ENCODE results near the gene CD27. TPM values are rescaled to one million over a fixed set of nuclear protein-coding genes. Genes with fewer than 3 reads are reported as not detected.

CD27 gene
- total RNA-seq, 4 donors from 2014 or later = 0.44 to 0.63 TPM; not detected in 2

DNA sequence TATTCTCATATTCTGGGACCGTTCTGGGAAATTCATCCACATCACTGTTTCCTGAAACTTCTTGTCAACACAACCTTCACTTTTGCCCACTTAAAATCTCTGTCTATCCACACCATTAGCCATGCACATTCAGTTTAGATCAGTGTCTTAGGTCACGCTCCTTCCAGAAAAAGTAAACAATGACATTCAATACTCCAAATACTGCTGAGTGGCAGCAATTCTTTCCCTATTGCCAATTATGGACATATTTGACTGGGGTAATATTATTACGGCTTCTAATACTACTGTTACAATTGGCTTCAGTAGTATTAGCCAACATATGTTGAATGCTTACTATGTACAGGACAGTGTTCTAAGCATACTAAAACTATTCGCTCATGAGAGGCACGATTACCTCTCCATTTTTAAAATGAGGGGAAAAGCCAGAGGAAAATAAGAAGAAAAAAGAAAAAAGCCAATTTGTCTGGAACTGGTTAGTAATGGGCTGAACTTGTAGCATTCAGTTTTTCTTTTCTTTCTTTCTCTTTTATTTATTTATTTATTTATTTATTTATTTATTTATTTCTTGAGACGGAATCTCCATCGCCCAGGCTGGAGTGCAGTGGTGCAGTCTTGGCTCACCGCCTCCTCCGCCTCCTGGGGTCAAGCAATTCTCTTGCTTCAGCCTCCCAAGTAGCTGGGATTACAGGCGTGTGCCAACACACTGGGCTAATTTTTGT, 37.4 kb upstream of the CD27 start:
- no peak for TF ChIP-seq EP300 (IDR thresholded peaks at IDR 0.05)
- TF ChIP-seq, protein P1, sequence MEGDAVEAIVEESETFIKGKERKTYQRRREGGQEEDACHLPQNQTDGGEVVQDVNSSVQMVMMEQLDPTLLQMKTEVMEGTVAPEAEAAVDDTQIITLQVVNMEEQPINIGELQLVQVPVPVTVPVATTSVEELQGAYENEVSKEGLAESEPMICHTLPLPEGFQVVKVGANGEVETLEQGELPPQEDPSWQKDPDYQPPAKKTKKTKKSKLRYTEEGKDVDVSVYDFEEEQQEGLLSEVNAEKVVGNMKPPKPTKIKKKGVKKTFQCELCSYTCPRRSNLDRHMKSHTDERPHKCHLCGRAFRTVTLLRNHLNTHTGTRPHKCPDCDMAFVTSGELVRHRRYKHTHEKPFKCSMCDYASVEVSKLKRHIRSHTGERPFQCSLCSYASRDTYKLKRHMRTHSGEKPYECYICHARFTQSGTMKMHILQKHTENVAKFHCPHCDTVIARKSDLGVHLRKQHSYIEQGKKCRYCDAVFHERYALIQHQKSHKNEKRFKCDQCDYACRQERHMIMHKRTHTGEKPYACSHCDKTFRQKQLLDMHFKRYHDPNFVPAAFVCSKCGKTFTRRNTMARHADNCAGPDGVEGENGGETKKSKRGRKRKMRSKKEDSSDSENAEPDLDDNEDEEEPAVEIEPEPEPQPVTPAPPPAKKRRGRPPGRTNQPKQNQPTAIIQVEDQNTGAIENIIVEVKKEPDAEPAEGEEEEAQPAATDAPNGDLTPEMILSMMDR (IDR thresholded peaks at IDR 0.05) = no peak
- TF ChIP-seq POLR2A (IDR thresholded peaks at IDR 0.05) = no peak
- no peak for DNase-seq (ENCODE audit: low spot score in 2 of 2)
- Histone ChIP-seq H3K9me3 (no peaks in the 10 kb centered on the region), H3K36me3 (peaks cover 0 to 12% (median 0%) of the 10 kb centered on the region in 3 donors), H3K27ac (no peak overlapping the region), H3K4me3 (no peak overlapping the region), H3K27me3 (no peaks in the 10 kb centered on the region), H3K4me1 (no peaks in the 10 kb centered on the region)
- WGBS, 2 donors = 90 to 91% methylated on average over 10 of the region's 10 CpGs

DNA sequence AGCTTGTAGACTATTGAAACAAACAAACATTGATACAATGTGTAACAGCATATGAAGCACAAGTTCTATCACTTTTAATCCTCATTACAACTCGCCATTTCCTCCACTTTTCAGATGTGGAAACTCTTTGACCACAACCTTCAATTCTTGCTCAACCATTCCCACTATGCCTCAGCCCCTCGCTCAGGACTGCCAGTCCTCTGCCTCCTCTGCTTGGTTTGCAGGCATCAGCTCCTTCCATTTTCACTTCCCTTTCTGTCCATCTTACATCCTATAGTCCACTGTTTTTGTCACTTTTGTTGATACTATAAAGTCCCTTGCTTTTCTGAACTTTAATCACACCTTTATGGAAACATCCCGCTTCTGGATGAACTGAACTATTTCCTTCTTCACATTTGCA, 28.2 kb upstream of the CD27 start:
- TF ChIP-seq EP300 (IDR thresholded peaks at IDR 0.05) (peak in 1 of 2 donors; percentile 79), POLR2A (IDR thresholded peaks at IDR 0.05) (no peak)
- TF ChIP-seq, protein P1 (IDR thresholded peaks at IDR 0.05) = no peak
- Histone ChIP-seq H3K36me3 (peaks cover 0 to 12% (median 0%) of the 10 kb centered on the region in 3 donors), H3K27me3 (no peaks in the 10 kb centered on the region), H3K4me1 (no peaks in the 10 kb centered on the region), H3K9me3 (no peaks in the 10 kb centered on the region), H3K4me3 (no peak overlapping the region), H3K27ac (no peak overlapping the region)
- WGBS, 2 donors = 82 to 85% methylated on average over 3 of the region's 3 CpGs
- peak in 1 of 2 donors; percentile 30 for DNase-seq (ENCODE audit: low spot score in 2 of 2)

DNA sequence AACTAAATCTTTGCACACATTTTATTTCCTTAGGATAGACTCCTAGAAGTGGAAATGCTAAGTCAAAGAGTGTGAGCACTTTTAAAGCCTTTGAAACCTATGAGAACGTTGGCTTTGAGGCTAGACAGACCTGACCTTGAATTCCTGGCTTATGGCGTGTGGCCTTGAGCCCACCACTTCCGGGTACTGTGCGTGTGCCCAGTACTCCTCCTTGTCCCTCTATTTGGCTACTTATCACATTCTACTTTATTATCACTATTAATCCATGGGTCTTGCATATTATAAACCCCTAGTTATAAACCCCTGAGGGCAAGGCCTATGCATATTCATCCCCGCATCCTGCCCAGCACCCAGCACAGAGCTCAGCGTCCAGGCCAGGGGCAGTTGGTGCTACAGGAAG, 26.0 kb upstream of the CD27 start:
- Histone ChIP-seq H3K27me3 (no peaks in the 10 kb centered on the region), H3K4me1 (peaks cover 0 to 6% (median 3%) of the 10 kb centered on the region in 4 donors), H3K27ac (no peak overlapping the region), H3K9me3 (no peaks in the 10 kb centered on the region), H3K4me3 (no peak overlapping the region), H3K36me3 (peaks cover 0 to 12% (median 0%) of the 10 kb centered on the region in 3 donors)
- TF ChIP-seq, protein P1 (IDR thresholded peaks at IDR 0.05) = no peak
- TF ChIP-seq EP300 (IDR thresholded peaks at IDR 0.05) (no peak), POLR2A (IDR thresholded peaks at IDR 0.05) (no peak)
- WGBS, 2 donors = 65 to 81% methylated on average over 6 of the region's 6 CpGs
- no peak for DNase-seq (ENCODE audit: low spot score in 2 of 2)

DNA sequence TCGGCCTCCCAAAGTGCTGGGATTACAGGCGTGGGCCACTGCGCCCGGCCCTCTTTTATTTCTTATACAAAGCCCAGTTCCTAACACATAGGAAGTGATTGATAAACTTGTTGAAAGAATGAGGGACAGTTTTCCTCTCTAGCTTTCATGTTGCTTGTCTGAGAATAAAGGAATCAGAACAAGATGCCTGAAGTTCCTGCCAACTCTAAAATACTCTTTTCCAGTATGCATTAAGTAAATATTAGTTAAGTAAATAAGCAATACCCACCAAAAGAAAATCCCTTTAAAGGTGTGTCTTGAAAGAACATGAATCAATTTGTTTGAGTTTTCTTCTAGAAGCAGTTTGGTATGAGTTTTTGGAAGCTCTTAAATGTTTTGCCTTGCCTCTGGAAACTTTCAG, 24.4 kb upstream of the CD27 start:
- H3K36me3 ChIP-seq = peaks cover 0 to 12% (median 0%) of the 10 kb centered on the region in 3 donors
- no peak for DNase-seq (ENCODE audit: low spot score in 2 of 2)
- H3K9me3 ChIP-seq = no peaks in the 10 kb centered on the region
- H3K27me3 ChIP-seq = no peaks in the 10 kb centered on the region
- no peak for TF ChIP-seq POLR2A (IDR thresholded peaks at IDR 0.05)
- TF ChIP-seq EP300 (IDR thresholded peaks at IDR 0.05) = no peak
- TF ChIP-seq, protein P1 (IDR thresholded peaks at IDR 0.05) = no peak
- 31 to 58% methylated on average over 4 of the region's 4 CpGs for WGBS, 2 donors
- H3K4me1 ChIP-seq = peaks cover 0 to 10% (median 5%) of the 10 kb centered on the region in 4 donors
- H3K4me3 ChIP-seq = no peak overlapping the region
- peak overlapping the region in 1 of 4 donors; percentile 47 for H3K27ac ChIP-seq

DNA sequence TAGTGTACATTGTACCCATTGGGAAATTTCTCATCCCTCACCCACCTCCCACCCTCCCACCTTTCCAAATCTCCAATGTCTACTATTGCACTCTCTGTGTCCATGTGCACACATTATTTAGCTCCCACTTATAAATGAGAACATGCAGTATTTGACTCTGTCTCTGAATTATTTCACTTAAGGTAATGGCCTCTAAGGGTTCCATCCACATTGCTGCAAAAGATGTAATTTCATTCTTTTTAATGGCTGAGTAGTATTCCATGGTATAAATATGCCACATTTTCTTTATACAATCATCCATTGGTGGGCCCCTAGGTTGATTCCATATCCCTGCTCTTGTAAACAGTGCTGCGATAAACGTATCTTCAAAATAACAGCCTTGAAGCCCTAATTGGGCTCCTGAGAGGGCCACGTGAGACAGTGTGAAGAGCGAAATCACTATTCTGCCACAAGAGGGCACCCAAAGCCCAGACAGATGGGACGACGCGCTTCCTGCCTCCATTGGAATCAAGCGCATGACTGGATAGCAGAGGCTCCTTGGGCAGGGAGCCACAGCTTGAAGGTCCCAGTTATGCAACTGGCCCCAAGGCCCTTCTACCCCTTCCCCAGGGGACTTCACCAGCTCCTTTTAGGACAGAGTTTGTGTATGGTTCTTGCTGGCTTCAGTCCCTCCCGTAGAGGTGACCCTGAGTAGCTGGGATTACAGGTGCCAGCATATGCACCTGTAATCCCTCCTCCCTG, 21.3 kb upstream of the CD27 start:
- Histone ChIP-seq H3K9me3 (no peaks in the 10 kb centered on the region), H3K27ac (peak overlapping the region in 1 of 4 donors; percentile 55), H3K36me3 (no peaks in the 10 kb centered on the region), H3K4me1 (peaks cover 0 to 10% (median 5%) of the 10 kb centered on the region in 4 donors), H3K27me3 (no peaks in the 10 kb centered on the region), H3K4me3 (no peak overlapping the region)
- 6 to 7% methylated on average over 9 of the region's 9 CpGs for WGBS, 2 donors
- TF ChIP-seq EP300 (IDR thresholded peaks at IDR 0.05) (peak; percentile 37 to 82), POLR2A (IDR thresholded peaks at IDR 0.05) (no peak)
- TF ChIP-seq, protein P1 (IDR thresholded peaks at IDR 0.05) = peak; percentile 84 to 95 (median 86)
- DNase-seq (ENCODE audit: low spot score in 2 of 2) = peak; percentile 77 to 83

All from tibial nerve (tissue), 4 donors.